Activated CD8-positive, alpha-beta memory T cell treated with anti-CD3 and anti-CD28 coated beads, Interleukin-2, amount 50 U/mL, for 48 hours (primary cell): ENCODE measurements around the gene SCOC.

Experiments used
- DNase-seq: peaks from one replicate; pipeline ENCODE4 v3.0.0-alpha.2; 2020

Gene SCOC

GRCh38 chr4:140373328-140374129, at the start of gene SCOC:
TSS of gene SCOC (plus strand) at chr4:140373646. CDS start at chr4:140379171, 5,525 bp downstream.
- peak; percentile 95 for DNase-seq

- no peak for DNase-seq
These were observed 47.0 kb upstream of the SCOC start for GRCh38 chr4:140326395-140326993.

- no peak for DNase-seq
These were observed 43.0 kb upstream of the SCOC start for GRCh38 chr4:140330311-140330900.

GRCh38 chr4:140331245-140331644, 42.2 kb upstream of the SCOC start:
- DNase-seq = no peak

GRCh38 chr4:140331876-140332275, 41.6 kb upstream of the SCOC start:
- no peak for DNase-seq

- no peak for DNase-seq
These were observed 40.7 kb upstream of the SCOC start for GRCh38 chr4:140332734-140333133.

DNA sequence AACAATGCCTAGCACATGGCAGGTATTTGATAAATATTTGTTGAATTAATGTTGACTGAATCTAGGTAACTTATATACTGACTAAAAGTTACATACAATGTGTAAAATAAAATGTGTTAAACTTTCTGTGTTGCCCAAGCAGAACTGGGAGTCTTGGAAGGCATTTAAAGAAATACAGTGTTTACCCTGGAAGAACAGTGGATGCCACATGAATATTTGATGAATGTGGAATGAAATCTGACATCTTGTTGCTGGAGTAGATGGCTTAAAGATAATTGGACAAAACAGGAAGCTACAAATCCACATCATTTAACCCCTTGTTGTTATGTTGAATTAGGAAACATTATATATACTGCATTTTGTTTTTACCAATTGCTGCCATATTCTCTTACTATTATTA, 39.9 kb upstream of the SCOC start:
- DNase-seq = no peak

DNA sequence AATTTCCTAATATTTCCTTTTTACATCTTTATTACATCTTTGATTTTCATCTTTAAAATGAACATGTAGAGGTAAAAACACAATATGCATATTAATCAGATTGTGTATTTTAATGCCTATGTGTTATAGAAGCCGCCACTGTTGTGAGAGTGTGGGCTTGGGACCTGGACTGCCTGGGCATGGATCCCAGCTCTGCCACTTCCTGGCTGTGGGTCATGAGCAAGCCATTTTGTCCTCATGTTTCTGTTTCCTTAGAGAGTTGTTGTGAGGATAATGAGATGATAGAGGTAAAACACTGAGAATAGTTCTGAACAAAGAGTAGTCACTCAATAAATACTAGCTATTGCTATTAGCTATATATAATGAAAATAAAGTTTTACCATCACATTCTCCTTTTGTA, 38.4 kb upstream of the SCOC start:
- no peak for DNase-seq

DNA sequence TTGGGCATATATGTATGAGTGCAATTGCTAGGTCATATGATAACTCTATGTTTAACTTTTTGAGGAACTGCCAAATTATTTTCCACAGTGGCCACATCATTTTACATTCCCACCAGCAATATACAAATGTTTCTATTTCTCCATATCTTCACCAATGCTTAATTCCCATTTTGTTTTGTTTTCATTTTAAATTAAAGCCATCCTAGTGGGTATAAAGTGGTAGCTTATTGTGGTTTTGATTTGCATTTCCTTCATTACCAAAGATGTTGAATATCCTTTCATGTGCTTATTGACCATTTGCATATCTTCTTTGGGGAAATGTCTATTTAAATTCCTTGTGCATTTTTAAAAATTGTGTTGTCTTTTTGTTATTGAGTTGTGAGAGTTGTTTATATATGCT, 36.7 kb upstream of the SCOC start:
- DNase-seq = no peak

DNA sequence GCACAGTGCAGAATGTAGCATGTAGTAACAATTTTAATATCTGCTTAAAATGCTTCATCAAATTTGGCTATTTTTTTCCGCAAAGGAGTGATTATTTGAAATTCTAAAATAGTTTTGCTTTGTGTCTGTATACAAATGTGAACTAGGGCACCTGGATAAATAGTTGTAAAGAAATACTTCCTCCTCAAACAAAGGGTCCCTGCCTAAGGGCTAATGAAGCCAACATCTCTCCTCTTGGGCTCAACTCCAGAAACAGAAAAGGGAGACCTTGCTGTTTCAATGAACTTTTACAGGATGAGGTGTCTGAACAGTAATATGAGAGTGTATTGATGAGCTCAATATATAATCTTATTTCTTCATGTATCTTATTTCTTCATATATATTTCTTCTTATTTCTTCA, 30.8 kb upstream of the SCOC start:
- DNase-seq = no peak

DNA sequence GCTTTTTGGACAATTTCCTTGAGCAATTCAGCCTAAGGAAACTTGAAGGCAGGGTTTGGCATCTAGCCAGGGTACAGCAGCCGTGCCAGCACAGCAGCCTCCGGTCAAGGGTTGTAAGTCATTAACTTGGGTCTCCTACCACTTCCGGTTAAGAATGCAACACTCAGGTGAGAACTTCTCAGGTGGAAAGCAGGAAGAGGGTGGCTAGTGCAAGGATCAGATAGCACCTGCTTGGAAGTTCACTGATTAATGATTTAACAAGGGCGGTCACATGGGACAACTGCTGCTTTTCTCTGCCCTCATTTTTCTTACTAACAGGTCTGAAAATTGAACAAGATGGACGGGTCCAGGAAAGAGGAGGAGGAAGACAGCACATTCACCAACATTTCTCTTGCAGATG, 30.1 kb upstream of the SCOC start:
- DNase-seq = no peak

DNA sequence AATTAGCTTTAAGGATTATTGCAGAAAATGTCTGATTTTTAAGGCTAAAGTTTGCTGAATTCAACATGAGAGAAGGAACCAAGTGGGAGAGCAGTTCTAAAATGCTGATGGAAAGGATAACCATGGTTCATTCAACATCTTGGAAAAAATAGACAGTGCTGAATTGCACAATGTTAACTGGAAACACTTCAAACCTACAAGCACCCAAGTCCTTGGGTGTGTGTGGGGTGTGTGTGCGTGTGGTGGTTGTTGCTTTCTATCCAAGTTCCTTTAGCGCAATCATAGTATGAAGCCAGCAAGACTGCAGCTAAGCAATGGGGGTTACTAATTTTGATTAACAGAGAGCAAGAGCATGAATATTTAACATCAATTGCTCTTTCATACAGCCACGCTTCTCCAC, 29.3 kb upstream of the SCOC start:
- DNase-seq = no peak

- no peak for DNase-seq
These were observed 28.8 kb upstream of the SCOC start for GRCh38 chr4:140344621-140345020.

DNA sequence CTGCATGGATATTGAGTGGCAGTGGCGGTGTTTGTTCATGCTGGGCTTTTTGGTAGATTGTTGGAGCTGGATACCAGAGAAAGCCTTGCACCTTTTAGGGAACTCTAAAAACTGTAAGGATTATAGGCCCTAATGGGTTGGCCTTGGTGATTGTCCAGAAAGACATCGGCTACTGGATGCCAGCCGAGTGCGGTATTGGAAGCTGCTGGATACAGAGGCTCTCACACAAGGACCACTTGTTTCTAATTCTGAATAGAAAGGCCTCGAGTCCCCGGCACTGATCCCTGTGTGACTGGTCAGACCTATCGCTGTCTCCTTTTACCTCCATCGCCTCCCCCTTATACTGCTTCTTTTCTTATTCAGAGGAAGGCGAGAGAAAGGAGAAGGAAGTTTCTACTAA, 27.3 kb upstream of the SCOC start:
- no peak for DNase-seq

DNA sequence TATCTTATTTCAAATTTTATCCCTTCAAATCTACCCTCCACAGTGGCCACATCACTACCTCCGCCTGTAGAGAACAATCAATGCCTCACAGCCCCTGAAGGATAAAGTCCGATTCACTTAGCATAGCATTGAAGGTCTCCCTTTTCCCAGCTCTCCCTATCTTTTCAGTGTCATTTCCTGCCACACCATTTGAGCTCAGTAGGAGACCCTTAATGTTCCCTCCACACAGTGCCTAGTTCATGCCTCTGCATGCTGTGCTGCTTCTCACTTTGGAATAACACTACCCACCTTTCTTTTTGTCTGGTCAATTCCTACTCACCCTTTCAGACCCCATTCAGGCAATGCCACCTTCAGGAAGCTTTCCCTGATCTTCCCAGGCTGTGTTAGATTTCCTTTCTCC, 23.6 kb upstream of the SCOC start:
- DNase-seq = no peak

DNA sequence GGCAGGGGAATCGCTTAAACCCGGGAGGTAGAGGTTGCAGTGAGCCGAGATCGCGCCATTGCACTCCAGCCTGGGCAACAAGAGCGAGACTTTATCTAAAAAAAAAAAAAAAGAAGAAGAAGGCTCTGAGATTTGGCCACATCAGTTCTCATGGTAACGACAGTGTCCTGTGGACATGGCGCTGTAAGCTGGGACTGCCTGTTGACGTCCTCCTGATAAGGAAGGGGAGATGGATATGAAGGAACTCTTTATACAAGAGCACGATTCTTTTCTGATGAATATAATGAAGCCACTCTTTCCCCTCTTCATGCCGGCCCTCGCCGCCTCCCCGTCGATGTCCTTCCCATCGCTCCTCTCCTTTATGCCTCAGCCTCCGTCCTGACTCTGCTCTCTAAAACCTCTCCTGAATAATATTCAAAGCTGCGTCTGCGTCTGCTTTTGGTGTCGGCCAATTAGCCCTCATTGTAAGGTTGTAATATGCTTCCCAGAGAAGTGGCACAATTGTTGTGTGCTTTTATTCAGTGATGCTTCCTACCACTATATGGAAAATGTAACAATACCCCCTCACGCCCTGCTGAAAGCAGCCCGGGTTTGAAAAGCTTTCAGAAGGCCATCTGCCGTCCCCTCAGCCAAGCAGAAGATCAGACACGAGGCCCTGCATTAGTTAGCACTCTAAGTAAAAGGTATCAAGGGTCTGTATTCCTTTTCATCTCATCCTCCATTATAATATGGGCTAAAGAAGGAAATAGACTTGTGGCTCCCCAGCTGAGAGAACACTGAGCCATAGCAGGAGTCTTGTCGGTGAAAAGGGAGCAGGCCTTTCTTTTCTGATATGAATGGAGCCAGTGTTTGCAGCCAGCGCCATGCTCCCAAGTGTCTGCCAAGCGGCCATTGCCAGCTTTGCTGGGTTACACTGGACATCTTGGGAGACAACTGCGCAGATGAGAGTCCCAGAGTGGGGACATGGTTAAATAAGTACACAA, 22.1 kb upstream of the SCOC start:
- DNase-seq = no peak

DNA sequence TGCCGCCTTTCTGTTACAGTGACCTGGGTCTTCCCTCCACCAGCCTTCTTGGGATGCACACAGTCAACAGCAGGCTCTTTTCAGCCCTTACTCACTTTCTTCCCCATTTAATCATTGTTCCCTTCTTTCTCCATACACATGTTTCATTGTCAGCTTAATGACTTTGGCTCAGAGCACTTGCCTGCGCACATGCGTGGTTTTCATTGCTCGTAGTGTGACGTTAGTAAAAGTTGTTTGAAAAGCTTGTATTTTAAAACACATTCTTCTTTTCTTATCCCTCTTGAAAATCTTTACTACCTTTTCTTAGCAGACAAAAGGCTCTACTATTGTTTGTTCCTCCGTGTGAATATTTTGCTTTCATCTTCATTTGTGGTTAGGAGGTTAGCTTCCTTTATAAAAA, 19.7 kb upstream of the SCOC start:
- no peak for DNase-seq

DNA sequence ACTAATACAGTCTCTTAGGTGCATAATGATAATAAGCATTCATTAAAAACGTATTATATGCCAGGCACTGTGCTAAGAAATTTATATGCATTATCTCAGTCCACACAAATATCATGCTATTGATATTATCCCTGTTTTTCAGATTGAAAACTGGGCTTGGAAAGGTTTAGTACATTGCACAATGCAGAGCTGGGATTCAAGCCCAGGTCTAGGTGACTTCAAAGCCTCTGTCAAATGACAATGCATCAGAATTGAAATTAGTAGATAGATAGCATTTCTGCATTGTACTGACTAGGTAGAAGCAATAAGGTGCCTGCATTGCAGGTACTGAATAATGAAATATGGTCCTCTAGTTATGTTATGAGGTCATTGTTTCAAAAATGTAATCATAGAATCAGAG, 18.2 kb upstream of the SCOC start:
- DNase-seq = no peak

DNA sequence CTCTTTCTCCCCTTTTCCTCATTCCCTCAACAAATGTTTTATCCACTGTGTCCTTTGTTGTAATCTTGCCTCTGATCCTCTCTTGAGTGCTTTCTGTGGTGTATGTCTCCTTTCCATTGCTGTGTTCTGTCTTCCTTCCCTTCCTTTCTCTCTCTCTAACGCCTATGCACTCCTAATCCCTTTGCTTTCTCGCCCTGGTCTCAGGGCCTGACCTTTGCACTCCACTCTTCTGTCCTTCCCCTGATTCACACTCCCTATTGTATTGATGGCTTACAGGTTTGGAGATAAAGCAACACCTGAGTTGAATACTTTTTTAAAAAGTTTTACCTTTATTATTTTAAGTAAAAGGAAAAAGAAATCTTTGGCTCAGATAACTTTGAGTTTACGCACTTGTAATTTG, 15.6 kb upstream of the SCOC start:
- no peak for DNase-seq

DNA sequence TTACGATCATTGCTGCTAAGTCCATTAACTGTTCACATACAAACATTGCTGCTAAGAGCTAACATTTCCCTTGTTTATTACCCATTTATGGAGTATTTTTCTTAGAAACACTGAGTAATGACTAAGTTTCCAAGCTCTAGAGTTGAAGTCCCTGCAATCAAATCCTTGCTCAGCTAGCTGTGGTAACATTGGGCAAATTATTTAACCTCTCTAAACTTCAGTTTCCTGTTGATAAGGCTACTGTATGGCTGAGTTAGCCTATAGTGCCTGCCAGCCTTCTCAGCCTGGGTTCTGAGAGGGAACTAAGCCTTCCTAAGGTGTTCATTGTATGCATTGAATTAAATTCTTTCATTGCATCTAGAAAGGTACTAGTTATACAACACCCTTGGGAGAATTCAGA, 15.2 kb upstream of the SCOC start:
- DNase-seq = no peak

GRCh38 chr4:140359562-140360427, 13.7 kb upstream of the SCOC start:
- peak; percentile 87 for DNase-seq

DNA sequence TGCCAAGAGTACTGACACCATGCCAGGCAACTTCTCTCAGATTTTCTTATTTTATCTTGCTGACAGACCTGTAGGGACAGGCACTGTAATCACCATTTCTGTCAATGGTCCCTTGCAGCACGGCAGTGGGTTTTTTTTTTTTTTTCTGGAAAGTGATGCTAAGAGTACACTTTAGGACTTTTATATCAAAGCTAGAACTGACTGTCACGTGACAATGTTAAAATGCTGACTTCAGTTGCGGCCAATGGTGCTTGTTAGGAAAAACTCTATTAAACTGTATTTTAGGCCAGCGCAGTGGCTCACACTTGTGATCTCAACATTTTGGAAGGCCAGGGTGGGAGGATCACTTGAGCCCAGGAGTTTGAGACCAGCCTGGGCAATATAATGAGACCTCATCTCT, 12.3 kb upstream of the SCOC start:
- DNase-seq = no peak
